H1 (cell line): ENCODE measurements around the gene TMEM212. TPM values are rescaled to one million over a fixed set of nuclear protein-coding genes. Genes with fewer than 3 reads are reported as not detected.

Experiments used
- CTCF ChIA-PET: fragments of 300-600 bp; sonication (Branson Sonifier 250); formaldehyde crosslinking; loops from one replicate; lab custom pipeline; 2021; ENCODE audit not compliant: partially characterized antibody; lab: Charles Lee
- POLR2A ChIA-PET: fragments of 300-600 bp; sonication (Branson Sonifier 250); formaldehyde crosslinking; loops from one replicate; lab custom pipeline; 2021; ENCODE audit warnings: inconsistent platforms; ENCODE audit not compliant: partially characterized antibody; lab: Charles Lee
- DNase-seq, 2 experiments: peaks; one replicate each; pipeline versions ENCODE4 v3.0.0 to v3.0.0-alpha.2; 2010 to 2022; ENCODE audit warnings: low spot score in 2 of 2, low read depth in 1 of 2, mixed read lengths in 1 of 2
- FAIRE-seq: peaks from 2 replicates; lab custom pipeline; 2011; peaks lifted over from hg19 to GRCh38; lab: Jason Lieb, UNC
- H2AFZ ChIP-seq: 2 replicates; pipeline ENCODE4 v1.8.1; 2012; ENCODE audit warnings: low read length, inconsistent platforms
- H2AK5ac ChIP-seq: 2 replicates; pipeline ENCODE4 v1.6.1; 2013; ENCODE audit warnings: low read depth, low read length
- H2BK120ac ChIP-seq: replicated peaks from 2 replicates; pipeline ENCODE3; 2013; ENCODE audit warnings: low read depth, low read length, inconsistent platforms
- H2BK12ac ChIP-seq: 2 replicates; pipeline ENCODE4 v1.6.1; 2013; ENCODE audit warnings: low read depth, low read length
- H2BK15ac ChIP-seq: 2 replicates; pipeline ENCODE4 v1.6.1; 2013; ENCODE audit warnings: low read length
- H2BK20ac ChIP-seq: 2 replicates; pipeline ENCODE4 v1.6.1; 2013; ENCODE audit warnings: low read length
- H2BK5ac ChIP-seq: 2 replicates; pipeline ENCODE4 v1.6.1; 2013; ENCODE audit warnings: low read depth, low read length
- H3K14ac ChIP-seq: 2 replicates; pipeline ENCODE4 v1.6.1; 2013; ENCODE audit warnings: inconsistent platforms; ENCODE audit not compliant: insufficient read length
- H3K18ac ChIP-seq: 2 replicates; pipeline ENCODE4 v1.6.1; 2013; ENCODE audit warnings: low read length; ENCODE audit errors: extremely low read depth
- H3K23ac ChIP-seq: 2 replicates; pipeline ENCODE4 v1.6.1; 2013; ENCODE audit warnings: inconsistent platforms; ENCODE audit not compliant: insufficient read length
- H3K23me2 ChIP-seq: 2 replicates; pipeline ENCODE4 v1.6.1; 2013; ENCODE audit warnings: low read depth, low read length
- H3K27ac ChIP-seq: 2 replicates; pipeline ENCODE4 v1.6.1; 2011; ENCODE audit warnings: low read depth, low read length, inconsistent platforms
- H3K27me3 ChIP-seq, 4 experiments: replicated peaks in 1 of 4; 1 replicate in 1 of 4; 2 replicates in 3 of 4; pipeline versions ENCODE4 v1.6.1 to v1.8.1; 2011 to 2013; ENCODE audit warnings: low read length in 3 of 4, mild to moderate bottlenecking in 3 of 4, inconsistent platforms in 2 of 4, mixed read lengths in 2 of 4, moderate library complexity in 1 of 4; ENCODE audit not compliant: control insufficient read depth in 3 of 4, insufficient read depth in 3 of 4; ENCODE audit errors: extremely low read depth in 1 of 4
- H3K36me3 ChIP-seq, 4 experiments: 2 replicates each; pipeline versions ENCODE4 v1.6.1 to v1.8.1; 2011 to 2013; ENCODE audit warnings: mild to moderate bottlenecking in 4 of 4, low read length in 3 of 4, moderate library complexity in 2 of 4, control low read depth in 1 of 4, inconsistent platforms in 1 of 4; ENCODE audit not compliant: insufficient read depth in 4 of 4, control insufficient read depth in 2 of 4
- H3K4ac ChIP-seq: replicated peaks from 2 replicates; pipeline ENCODE3; 2013; ENCODE audit warnings: low read length, low read depth, mixed read lengths, inconsistent platforms; ENCODE audit not compliant: insufficient read length
- H3K4me1 ChIP-seq, 4 experiments: replicated peaks in 1 of 4; 1 replicate in 1 of 4; 2 replicates in 3 of 4; pipeline versions ENCODE4 v1.6.1 to v1.8.1; 2011 to 2013; ENCODE audit warnings: low read length in 3 of 4, inconsistent platforms in 2 of 4, mixed read lengths in 1 of 4; ENCODE audit not compliant: insufficient read depth in 4 of 4, control insufficient read depth in 3 of 4
- H3K4me2 ChIP-seq, 2 experiments: 2 replicates each; pipeline versions ENCODE4 v1.6.1 to v1.8.1; 2011 to 2013; ENCODE audit warnings: low read depth in 2 of 2, low read length in 2 of 2, control low read depth in 1 of 2, inconsistent platforms in 1 of 2, mild to moderate bottlenecking in 1 of 2; ENCODE audit not compliant: insufficient read depth in 1 of 2
- H3K4me3 ChIP-seq, 4 experiments: fragments of 200-600, 300-600 bp in 1 of 4; sonication (generic), shearing (Covaris generic), sonication (Bioruptor Twin) in 1 of 4; 2 replicates each; pipeline versions ENCODE4 v1.5.1 to v1.8.1; 2011 to 2016; ENCODE audit warnings: low read length in 4 of 4, low read depth in 3 of 4, control low read depth in 2 of 4, inconsistent platforms in 2 of 4, mild to moderate bottlenecking in 2 of 4, mixed read lengths in 1 of 4, moderate library complexity in 1 of 4; ENCODE audit not compliant: insufficient read depth in 2 of 4; ENCODE audit errors: extremely low read depth in 1 of 4
- H3K56ac ChIP-seq: replicated peaks from 2 replicates; pipeline ENCODE3; 2013; ENCODE audit warnings: low read depth, mild to moderate bottlenecking, mixed read lengths, low read length, inconsistent platforms; ENCODE audit not compliant: insufficient read length
- H3K79me1 ChIP-seq: 2 replicates; pipeline ENCODE4 v1.6.1; 2013; ENCODE audit warnings: low read depth, low read length, control low read depth
- H3K79me2 ChIP-seq, 2 experiments: 2 replicates each; pipeline versions ENCODE4 v1.6.1 to v1.8.1; 2012 to 2013; ENCODE audit warnings: low read length in 2 of 2, mild to moderate bottlenecking in 2 of 2, inconsistent platforms in 1 of 2; ENCODE audit not compliant: insufficient read depth in 2 of 2, control insufficient read depth in 1 of 2
- H3K9ac ChIP-seq, 4 experiments: replicated peaks in 1 of 4; 1 replicate in 1 of 4; 2 replicates in 3 of 4; pipeline versions ENCODE4 v1.6.1 to v1.8.1; 2011 to 2013; ENCODE audit warnings: low read depth in 3 of 4, low read length in 3 of 4, control low read depth in 2 of 4, mild to moderate bottlenecking in 2 of 4, moderate library complexity in 2 of 4, inconsistent platforms in 1 of 4; ENCODE audit errors: extremely low read depth in 1 of 4
- H3K9me3 ChIP-seq, 2 experiments: 2 replicates each; pipeline versions ENCODE4 v1.6.1 to v1.8.1; 2012 to 2013; ENCODE audit warnings: mild to moderate bottlenecking in 2 of 2, moderate library complexity in 2 of 2, control low read depth in 1 of 2, inconsistent platforms in 1 of 2, low read depth in 1 of 2, low read length in 1 of 2, mixed read lengths in 1 of 2; ENCODE audit not compliant: insufficient read depth in 2 of 2
- H4K20me1 ChIP-seq, 2 experiments: replicated peaks in 1 of 2; 2 replicates each; pipeline versions ENCODE3 to v1.8.1; 2011 to 2013; ENCODE audit warnings: inconsistent platforms in 2 of 2, low read length in 2 of 2, mild to moderate bottlenecking in 1 of 2; ENCODE audit not compliant: insufficient read depth in 2 of 2, control insufficient read depth in 1 of 2
- H4K5ac ChIP-seq: 2 replicates; pipeline ENCODE4 v1.6.1; 2013; ENCODE audit warnings: low read length, low read depth, mixed read lengths, inconsistent platforms; ENCODE audit not compliant: insufficient read length
- H4K8ac ChIP-seq: 2 replicates; pipeline ENCODE4 v1.8.0; 2013; ENCODE audit warnings: mild to moderate bottlenecking, moderate library complexity, low read length, inconsistent platforms; ENCODE audit not compliant: insufficient read depth; ENCODE audit errors: extremely low read depth
- H4K91ac ChIP-seq: replicated peaks from 2 replicates; pipeline ENCODE3; 2013; ENCODE audit warnings: low read length, mixed read lengths, inconsistent platforms; ENCODE audit not compliant: insufficient read length
- CBX5 ChIP-seq: fragments of 300-800, 300-1000 bp; sonication (generic); IDR thresholded peaks from 2 replicates; pipeline ENCODE4 v1.7.1; 2016; ENCODE audit warnings: antibody characterized with exemption, low read length, low read depth
- EP300 ChIP-seq, 2 experiments: IDR thresholded peaks; 1 replicate in 1 of 2; 2 replicates in 1 of 2; pipeline ENCODE4 v1.6.1; 2011 to 2012; ENCODE audit warnings: low read depth in 2 of 2, low read length in 2 of 2, mild to moderate bottlenecking in 2 of 2, borderline replicate concordance in 1 of 2, inconsistent platforms in 1 of 2, moderate library complexity in 1 of 2
- HDAC6 ChIP-seq: IDR thresholded peaks from one replicate; pipeline ENCODE4 v1.7.1; 2012; ENCODE audit warnings: low read depth, mild to moderate bottlenecking, inconsistent platforms, low read length, moderate library complexity
- NANOG ChIP-seq: IDR thresholded peaks from 2 replicates; pipeline ENCODE4 v1.6.1; 2011; ENCODE audit warnings: low read length, low read depth, mild to moderate bottlenecking, inconsistent platforms; ENCODE audit not compliant: insufficient read depth, poor library complexity, severe bottlenecking
- POU5F1 ChIP-seq: IDR thresholded peaks from 2 replicates; pipeline ENCODE4 v1.6.1; 2011; ENCODE audit warnings: low read depth, mild to moderate bottlenecking, low read length, moderate library complexity
- RNF2 ChIP-seq: fragments of 200-900, 300-1000 bp; sonication (generic); IDR thresholded peaks from 2 replicates; pipeline ENCODE4 v1.7.1; 2016; ENCODE audit warnings: borderline replicate concordance, low read depth, mild to moderate bottlenecking, antibody characterized with exemption, low read length; ENCODE audit not compliant: poor library complexity, severe bottlenecking; ENCODE audit errors: missing control alignments
- SAP30 ChIP-seq: fragments of 300-600 bp; sonication (generic); IDR thresholded peaks from 2 replicates; pipeline ENCODE4 v1.7.1; 2012; ENCODE audit warnings: low read length, moderate library complexity, mild to moderate bottlenecking, inconsistent platforms; ENCODE audit not compliant: insufficient read depth, insufficient replicate concordance
- SIRT6 ChIP-seq: IDR thresholded peaks from one replicate; pipeline ENCODE4 v1.7.1; 2012; ENCODE audit warnings: low read length, inconsistent platforms
- WGBS, 2 experiments: shearing (Covaris generic) in 1 of 2; methylation state at CpG; one replicate each; pipeline versions ENCODE4 v1.1.6 to v1.1.7; 2013 to 2015; ENCODE audit warnings: low lambda C conversion rate in 2 of 2, mixed read lengths in 2 of 2, inconsistent platforms in 1 of 2, low coverage in 1 of 2, missing lambda C conversion rate in 1 of 2; ENCODE audit not compliant: insufficient replicate concordance in 2 of 2, insufficient coverage in 1 of 2, insufficient read length in 1 of 2; ENCODE audit errors: extremely low coverage in 1 of 2, missing lambda C conversion rate in 1 of 2; 5-methylcytosine and 5-hydroxymethylcytosine counted together
- polyA plus RNA-seq, 7 experiments: library from polyadenylated mRNA; depleted of rRNA in 3 of 7; stranded (reverse) in 5 of 7; unstranded in 2 of 7; fragments of >200 nt in 5 of 7; fragments of 200-250 nt in 2 of 7; gene quantifications; 1 replicate in 5 of 7; 2 replicates in 1 of 7; 4 replicates in 1 of 7; pipeline versions ENCODE4 v1.2.1 to v1.2.3, GENCODE V29; 2011 to 2013; ENCODE audit warnings: missing spikeins in 2 of 7, mixed read lengths in 2 of 7
- total RNA-seq: library from RNA; stranded (reverse); fragmentation: NEBNext Ultra II Directional; extraction: Animal tissue kit (Norgen Biotek cat#: 25700); gene quantifications from 2 replicates; pipeline ENCODE4 v1.2.1, GENCODE V29; 2021

The TMEM212 gene
- total and polyA plus RNA-seq, 2 of the 8 experiments (the other 6 are each of a cell fraction or from before 2014, with no cell fraction given) = not detected

- POLR2A ChIA-PET = no interaction called here
- Histone ChIP-seq H2AFZ (no peak overlapping the region), H3K9ac (no peak overlapping the region), H3K79me2 (no peaks in the 10 kb centered on the region), H3K27me3 (peaks cover 4 to 31% (median 23%) of the 10 kb centered on the region in 4 experiments), H4K91ac (no peak overlapping the region), H3K4ac (no peak overlapping the region), H3K23ac (no peak overlapping the region), H3K56ac (no peak overlapping the region), H2BK15ac (no peak overlapping the region), H4K20me1 (no peaks in the 10 kb centered on the region), H3K9me3 (no peaks in the 10 kb centered on the region), H3K18ac (no peak overlapping the region), H3K79me1 (no peaks in the 10 kb centered on the region), H3K4me3 (no peak overlapping the region), H3K36me3 (no peaks in the 10 kb centered on the region), H2BK12ac (no peak overlapping the region), H4K5ac (no peak overlapping the region), H3K4me2 (peak overlapping the region in 1 of 2 experiments; percentile 67; a peak in 1 of 4 replicates), H3K14ac (no peak overlapping the region), H3K27ac (no peak overlapping the region), H4K8ac (no peak overlapping the region), H2AK5ac (no peak overlapping the region), H2BK120ac (no peak overlapping the region), H2BK5ac (no peak overlapping the region), H3K23me2 (peaks cover 7% of the 10 kb centered on the region; the same call in 1 of the 2 replicates), H3K4me1 (no peaks in the 10 kb centered on the region; a peak in 2 of 7 replicates), H2BK20ac (no peak overlapping the region)
- DNase-seq (no peak), FAIRE-seq (no peak)
- WGBS, 2 experiments = 86% methylated on average over 4 of the region's 4 CpGs; no CpG with 5 or more reads in 1 of the 2 experiments
- CTCF ChIA-PET = interaction anchor here (0.8 to 1.3 kb wide), 3 partner anchors 19 to 197 kb away, joined by 3 read pairs; no protein-coding TSS in a partner anchor
- TF ChIP-seq NANOG (no peak), SAP30 (no peak), RNF2 (no peak), SIRT6 (no peak), CBX5 (no peak), EP300 (IDR thresholded peaks at IDR 0.05; ENCODE audit: borderline replicate concordance in 1 of 2, low read depth in 2 of 2, low read length in 2 of 2) (no peak), HDAC6 (no peak), POU5F1 (no peak)
Measured at GRCh38 chr3:171811295-171811912, 31.7 kb upstream of the TMEM212 start.
